Astrocyte (in vitro differentiated cells and primary cell): Measurements from ENCODE around the gene ATP11C. TPM values are rescaled to one million over a fixed set of nuclear protein-coding genes. Genes with fewer than 3 reads are reported as not detected.

Experiments
- DNase-seq: peaks from one replicate; pipeline ENCODE4 v3.0.0-alpha.2; 2010; ENCODE audit warnings: low read depth
- FAIRE-seq: peaks from 2 replicates; lab custom pipeline; 2011; peaks lifted over from hg19 to GRCh38; lab: Jason Lieb, UNC
- H2AFZ ChIP-seq: 2 replicates; pipeline ENCODE4 v1.6.0; 2012; ENCODE audit warnings: low read depth, low read length, inconsistent platforms
- H3K27ac ChIP-seq: 2 replicates; pipeline ENCODE4 v1.5.1; 2011; ENCODE audit warnings: low read depth, low read length, inconsistent platforms
- H3K27me3 ChIP-seq: 2 replicates; pipeline ENCODE4 v1.6.0; 2011; ENCODE audit warnings: low read length, inconsistent platforms; ENCODE audit not compliant: insufficient read depth
- H3K36me3 ChIP-seq: 2 replicates; pipeline ENCODE4 v1.5.1; 2011; ENCODE audit warnings: low read length, inconsistent platforms; ENCODE audit not compliant: insufficient read depth
- H3K4me1 ChIP-seq: 2 replicates; pipeline ENCODE4 v1.5.1; 2011; ENCODE audit warnings: low read length, inconsistent platforms; ENCODE audit not compliant: insufficient read depth
- H3K4me2 ChIP-seq: 2 replicates; pipeline ENCODE4 v1.6.0; 2012; ENCODE audit warnings: low read length, inconsistent platforms
- H3K4me3 ChIP-seq: 2 replicates; pipeline ENCODE4 v1.5.1; 2011; ENCODE audit warnings: low read depth, mild to moderate bottlenecking, low read length, inconsistent platforms; ENCODE audit not compliant: insufficient read depth
- H3K79me2 ChIP-seq: 2 replicates; pipeline ENCODE4 v1.6.0; 2012; ENCODE audit warnings: mild to moderate bottlenecking, low read length, inconsistent platforms; ENCODE audit not compliant: insufficient read depth
- H3K9ac ChIP-seq: 2 replicates; pipeline ENCODE4 v1.6.0; 2012; ENCODE audit warnings: mild to moderate bottlenecking, low read length, inconsistent platforms
- H3K9me3 ChIP-seq: 2 replicates; pipeline ENCODE4 v1.5.1; 2012; ENCODE audit warnings: low read depth, mild to moderate bottlenecking, low read length, inconsistent platforms; ENCODE audit not compliant: insufficient read depth
- H4K20me1 ChIP-seq: 2 replicates; pipeline ENCODE4 v1.6.0; 2012; ENCODE audit warnings: low read length, inconsistent platforms; ENCODE audit not compliant: insufficient read depth
- H3K27ac Mint-ChIP-seq: one replicate; pipeline ENCODE4 v1.8.0; 2021; ENCODE audit warnings: mild to moderate bottlenecking, mixed read lengths; ENCODE audit not compliant: unreplicated experiment
- H3K27me3 Mint-ChIP-seq: one replicate; pipeline ENCODE4 v1.8.0; 2021; ENCODE audit warnings: low read depth, mixed read lengths; ENCODE audit not compliant: unreplicated experiment
- H3K36me3 Mint-ChIP-seq: one replicate; pipeline ENCODE4 v1.8.0; 2021; ENCODE audit warnings: low read depth, mixed read lengths; ENCODE audit not compliant: unreplicated experiment
- H3K4me1 Mint-ChIP-seq: one replicate; pipeline ENCODE4 v1.8.0; 2021; ENCODE audit warnings: low read depth, mixed read lengths; ENCODE audit not compliant: unreplicated experiment
- H3K4me3 Mint-ChIP-seq: one replicate; pipeline ENCODE4 v1.8.0; 2021; ENCODE audit warnings: mild to moderate bottlenecking, moderate library complexity, mixed read lengths; ENCODE audit not compliant: unreplicated experiment
- H3K9me3 Mint-ChIP-seq: one replicate; pipeline ENCODE4 v1.8.0; 2021; ENCODE audit warnings: mild to moderate bottlenecking, mixed read lengths; ENCODE audit not compliant: unreplicated experiment
- EZH2 ChIP-seq: IDR thresholded peaks from 2 replicates; pipeline ENCODE4 v1.6.1; 2012; ENCODE audit warnings: mild to moderate bottlenecking, low read length, inconsistent platforms; ENCODE audit not compliant: insufficient read depth
- total RNA-seq: library from RNA; stranded (reverse); gene quantifications from 2 replicates; pipeline ENCODE4 v1.2.1, GENCODE V29; 2021
- TF ChIP-seq, protein P1 (sequence below): IDR thresholded peaks from 2 replicates; pipeline ENCODE4 v1.5.1; 2011; ENCODE audit warnings: low read depth, mild to moderate bottlenecking, inconsistent platforms, low read length, moderate library complexity; ENCODE audit not compliant: insufficient read depth

Gene ATP11C
- total RNA-seq, 1 donor from 2014 or later, result 24.6 TPM

DNA sequence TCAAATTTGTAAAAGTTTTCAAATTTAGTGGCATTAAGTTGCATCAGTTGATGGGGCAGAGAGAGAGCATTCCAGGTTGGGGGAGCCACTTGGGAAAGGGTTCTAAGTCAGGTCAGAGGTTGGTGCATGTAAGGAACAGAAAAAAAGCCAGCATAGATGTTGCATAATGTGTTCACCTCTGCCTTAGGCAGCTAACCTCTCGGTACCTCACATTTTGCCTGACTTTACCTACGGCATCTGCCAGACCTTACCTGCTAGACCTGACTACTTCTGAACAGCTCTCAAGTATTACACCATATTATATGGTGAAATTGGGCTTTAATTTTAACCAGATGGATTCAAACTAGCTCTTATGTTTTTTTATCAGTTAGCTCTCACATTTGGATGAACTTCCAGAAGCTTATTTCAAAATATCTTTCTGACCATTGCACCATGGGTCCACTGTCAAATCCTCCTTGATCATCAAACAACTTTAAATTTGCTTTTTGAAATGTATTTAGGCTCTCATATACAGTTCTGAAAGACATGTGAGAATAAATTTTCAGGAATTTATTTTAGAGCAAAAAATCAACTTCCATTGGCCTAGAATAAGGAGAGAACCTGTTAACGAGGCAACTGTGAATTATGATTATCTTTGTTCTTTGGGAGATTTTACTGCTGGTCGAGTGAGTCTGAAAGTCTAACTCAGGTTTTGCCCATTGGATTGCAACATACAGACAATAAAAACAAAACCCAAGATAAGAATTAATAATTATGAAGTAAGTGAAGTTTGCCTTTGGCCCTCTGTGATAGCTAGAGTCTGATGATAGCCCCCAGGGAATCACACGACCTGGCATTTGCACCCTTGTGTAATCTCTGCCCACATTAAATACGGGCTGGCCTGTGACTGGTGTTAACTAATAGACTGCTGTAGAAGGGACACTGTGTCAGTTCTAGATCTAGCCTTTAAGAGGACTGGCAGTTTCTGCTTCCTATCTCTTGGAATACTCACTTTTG lies 40.1 kb upstream of the ATP11C start:
- no peaks in the 10 kb centered on the region for H3K9me3 Mint-ChIP-seq
- no peaks in the 10 kb centered on the region for H3K27me3 Mint-ChIP-seq
- no peak overlapping the region for H3K27ac Mint-ChIP-seq
- FAIRE-seq (peak; percentile 87), DNase-seq (no peak)
- Histone ChIP-seq H3K9me3 (no peaks in the 10 kb centered on the region), H3K9ac (no peak overlapping the region), H3K4me1 (no peaks in the 10 kb centered on the region), H3K4me2 (no peak overlapping the region), H2AFZ (no peak overlapping the region), H3K27me3 (no peaks in the 10 kb centered on the region), H3K36me3 (no peaks in the 10 kb centered on the region), H3K4me3 (no peak overlapping the region), H3K79me2 (no peaks in the 10 kb centered on the region), H4K20me1 (no peaks in the 10 kb centered on the region), H3K27ac (no peak overlapping the region)
- no peaks in the 10 kb centered on the region for H3K4me1 Mint-ChIP-seq
- TF ChIP-seq, protein P1, sequence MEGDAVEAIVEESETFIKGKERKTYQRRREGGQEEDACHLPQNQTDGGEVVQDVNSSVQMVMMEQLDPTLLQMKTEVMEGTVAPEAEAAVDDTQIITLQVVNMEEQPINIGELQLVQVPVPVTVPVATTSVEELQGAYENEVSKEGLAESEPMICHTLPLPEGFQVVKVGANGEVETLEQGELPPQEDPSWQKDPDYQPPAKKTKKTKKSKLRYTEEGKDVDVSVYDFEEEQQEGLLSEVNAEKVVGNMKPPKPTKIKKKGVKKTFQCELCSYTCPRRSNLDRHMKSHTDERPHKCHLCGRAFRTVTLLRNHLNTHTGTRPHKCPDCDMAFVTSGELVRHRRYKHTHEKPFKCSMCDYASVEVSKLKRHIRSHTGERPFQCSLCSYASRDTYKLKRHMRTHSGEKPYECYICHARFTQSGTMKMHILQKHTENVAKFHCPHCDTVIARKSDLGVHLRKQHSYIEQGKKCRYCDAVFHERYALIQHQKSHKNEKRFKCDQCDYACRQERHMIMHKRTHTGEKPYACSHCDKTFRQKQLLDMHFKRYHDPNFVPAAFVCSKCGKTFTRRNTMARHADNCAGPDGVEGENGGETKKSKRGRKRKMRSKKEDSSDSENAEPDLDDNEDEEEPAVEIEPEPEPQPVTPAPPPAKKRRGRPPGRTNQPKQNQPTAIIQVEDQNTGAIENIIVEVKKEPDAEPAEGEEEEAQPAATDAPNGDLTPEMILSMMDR, result no peak
- no peak for TF ChIP-seq EZH2
- no peak overlapping the region for H3K4me3 Mint-ChIP-seq
- H3K36me3 Mint-ChIP-seq, result no peaks in the 10 kb centered on the region

DNA sequence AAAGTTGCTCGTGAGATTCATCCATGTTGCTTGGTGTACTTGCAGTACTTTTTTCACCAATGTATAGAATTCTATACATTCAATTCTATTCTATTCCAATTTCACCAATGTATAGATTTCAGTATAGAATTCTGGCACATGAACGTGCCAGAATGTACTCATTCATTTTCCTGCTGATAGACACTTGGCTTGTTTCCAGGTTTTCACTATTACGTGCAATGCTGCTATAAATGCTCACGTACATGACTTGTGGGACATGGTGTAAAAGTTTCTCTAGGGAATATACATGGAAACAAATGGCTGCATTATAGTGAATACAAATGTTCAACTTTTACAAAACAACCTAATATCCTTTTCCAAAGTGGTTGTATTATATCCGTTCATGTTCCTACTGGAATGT lies 39.3 kb upstream of the ATP11C start:
- TF ChIP-seq EZH2, result no peak
- TF ChIP-seq, protein P1, result no peak
- no peaks in the 10 kb centered on the region for H3K4me1 Mint-ChIP-seq
- no peaks in the 10 kb centered on the region for H3K4me1 ChIP-seq
- no peaks in the 10 kb centered on the region for H3K79me2 ChIP-seq
- no peaks in the 10 kb centered on the region for H3K36me3 ChIP-seq
- no peaks in the 10 kb centered on the region for H3K36me3 Mint-ChIP-seq
- H3K9ac ChIP-seq, result no peak overlapping the region
- no peaks in the 10 kb centered on the region for H3K27me3 Mint-ChIP-seq
- no peaks in the 10 kb centered on the region for H3K9me3 ChIP-seq
- H3K4me2 ChIP-seq, result no peak overlapping the region
- no peak overlapping the region for H3K4me3 Mint-ChIP-seq
- no peaks in the 10 kb centered on the region for H3K27me3 ChIP-seq
- FAIRE-seq (peak; percentile 87), DNase-seq (no peak)
- H4K20me1 ChIP-seq, result no peaks in the 10 kb centered on the region
- no peak overlapping the region for H2AFZ ChIP-seq
- H3K9me3 Mint-ChIP-seq, result no peaks in the 10 kb centered on the region
- no peak overlapping the region for H3K4me3 ChIP-seq
- H3K27ac ChIP-seq, result no peak overlapping the region
- H3K27ac Mint-ChIP-seq, result no peak overlapping the region

DNA sequence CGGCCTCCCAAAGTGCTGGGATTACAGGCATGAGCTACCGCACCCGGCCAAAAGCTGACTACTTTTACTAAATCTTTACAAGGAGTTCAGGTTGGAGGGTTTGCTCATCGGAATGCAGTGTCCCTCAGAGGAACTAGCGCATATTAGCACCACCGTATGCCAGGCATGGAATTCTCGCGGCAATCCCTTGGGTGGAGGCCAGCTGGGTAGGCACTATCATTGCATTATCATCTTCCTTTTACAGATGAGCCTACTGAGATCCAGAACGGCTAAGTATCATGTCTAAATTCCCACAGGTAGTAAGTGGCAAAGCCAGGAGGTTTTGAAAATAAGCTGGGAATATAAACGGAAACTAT lies 38.5 kb upstream of the ATP11C start:
- FAIRE-seq (no peak), DNase-seq (no peak)
- H3K36me3 Mint-ChIP-seq, result no peaks in the 10 kb centered on the region
- H3K27me3 ChIP-seq, result no peaks in the 10 kb centered on the region
- no peak overlapping the region for H3K27ac ChIP-seq
- no peaks in the 10 kb centered on the region for H3K9me3 ChIP-seq
- no peaks in the 10 kb centered on the region for H3K4me1 Mint-ChIP-seq
- H2AFZ ChIP-seq, result no peak overlapping the region
- no peaks in the 10 kb centered on the region for H3K79me2 ChIP-seq
- no peaks in the 10 kb centered on the region for H3K9me3 Mint-ChIP-seq
- H3K27ac Mint-ChIP-seq, result no peak overlapping the region
- TF ChIP-seq EZH2, result no peak
- TF ChIP-seq, protein P1, result no peak
- H3K4me2 ChIP-seq, result no peak overlapping the region
- H3K4me1 ChIP-seq, result no peaks in the 10 kb centered on the region
- no peaks in the 10 kb centered on the region for H3K27me3 Mint-ChIP-seq
- H4K20me1 ChIP-seq, result no peaks in the 10 kb centered on the region
- H3K4me3 Mint-ChIP-seq, result no peak overlapping the region
- H3K9ac ChIP-seq, result no peak overlapping the region
- no peaks in the 10 kb centered on the region for H3K36me3 ChIP-seq
- H3K4me3 ChIP-seq, result no peak overlapping the region
